Choroid plexus epithelial cell (primary cell): ENCODE measurements around the gene SUSD5.
"Not testable (repeated sequence)": the region's sequence is repeated elsewhere in the genome, so short reads cannot be mapped to it uniquely, and the experiment has no call there.

Experiments used
- DNase-seq: peaks from one replicate; pipeline ENCODE4 v3.0.0-alpha.2; 2010; ENCODE audit warnings: low read depth
- H3K4me3 ChIP-seq: 2 replicates; pipeline ENCODE4 v1.5.1; 2011; ENCODE audit warnings: low read depth, mild to moderate bottlenecking, control low read depth, low read length, moderate library complexity
- CTCF ChIP-seq: conservative IDR thresholded peaks from 2 replicates; pipeline ENCODE4 v1.5.1; 2011; ENCODE audit warnings: low read depth, mild to moderate bottlenecking, control low read depth, inconsistent platforms, low read length, moderate library complexity

SUSD5 gene

GRCh38 chr3:33119891-33120290 is 98.7 kb downstream of the SUSD5 start:
- no peak overlapping the region for H3K4me3 ChIP-seq
- TF ChIP-seq CTCF, result no peak
- no peak for DNase-seq

GRCh38 chr3:33117461-33117860 is 101.1 kb downstream of the SUSD5 start:
- no peak overlapping the region for H3K4me3 ChIP-seq
- no peak for DNase-seq
- TF ChIP-seq CTCF, result no peak

GRCh38 chr3:33115024-33115768 is 103.4 kb downstream of the SUSD5 start:
- peak overlapping the region; percentile 77 for H3K4me3 ChIP-seq

GRCh38 chr3:33114622-33115023 is 104.0 kb downstream of the SUSD5 start:
- DNase-seq, result no peak
- TF ChIP-seq CTCF, result no peak
- peak overlapping the region; percentile 77 for H3K4me3 ChIP-seq

More at GRCh38 chr3:33115024-33115768, 103.4 kb downstream of the SUSD5 start:
- peak; percentile 92 for DNase-seq
- no peak for TF ChIP-seq CTCF

DNA sequence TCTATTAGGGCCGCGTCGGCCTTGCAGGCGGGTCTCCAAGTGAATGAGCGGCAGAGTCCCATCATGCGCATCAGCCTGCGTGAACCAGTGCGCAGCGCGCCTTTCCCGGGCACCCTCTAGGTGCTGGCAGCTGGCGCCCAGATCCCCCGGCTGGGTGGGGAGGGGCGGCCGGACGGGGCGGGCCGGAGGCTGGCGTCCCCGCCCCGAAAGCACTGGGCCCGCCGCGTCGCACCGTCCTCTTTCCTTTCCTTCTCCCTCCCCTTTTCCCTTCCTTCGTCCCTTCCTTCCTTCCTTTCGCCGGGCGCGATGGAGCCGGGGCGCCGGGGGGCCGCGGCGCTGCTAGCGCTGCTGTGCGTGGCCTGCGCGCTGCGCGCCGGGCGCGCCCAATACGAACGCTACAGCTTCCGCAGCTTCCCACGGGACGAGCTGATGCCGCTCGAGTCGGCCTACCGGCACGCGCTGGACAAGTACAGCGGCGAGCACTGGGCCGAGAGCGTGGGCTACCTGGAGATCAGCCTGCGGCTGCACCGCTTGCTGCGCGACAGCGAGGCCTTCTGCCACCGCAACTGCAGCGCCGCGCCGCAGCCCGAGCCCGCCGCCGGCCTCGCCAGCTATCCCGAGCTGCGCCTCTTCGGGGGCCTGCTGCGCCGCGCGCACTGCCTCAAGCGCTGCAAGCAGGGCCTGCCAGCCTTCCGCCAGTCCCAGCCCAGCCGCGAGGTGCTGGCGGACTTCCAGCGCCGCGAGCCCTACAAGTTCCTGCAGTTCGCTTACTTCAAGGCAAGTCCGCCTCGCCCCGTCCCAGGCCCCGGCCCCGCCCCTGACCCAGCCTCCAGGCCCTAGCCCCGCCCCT is 104.6 kb downstream of the SUSD5 start, which contains the start of gene CRTAP:
Gene CRTAP (plus strand): TSS at position 243 of the 850 bp plus-strand sequence. CDS start 64 bp downstream, at position 307.
- peak within 1 kb of the TSS; percentile 77 for H3K4me3 ChIP-seq
- no peak for TF ChIP-seq CTCF
- DNase-seq, result peak; percentile 98

DNA sequence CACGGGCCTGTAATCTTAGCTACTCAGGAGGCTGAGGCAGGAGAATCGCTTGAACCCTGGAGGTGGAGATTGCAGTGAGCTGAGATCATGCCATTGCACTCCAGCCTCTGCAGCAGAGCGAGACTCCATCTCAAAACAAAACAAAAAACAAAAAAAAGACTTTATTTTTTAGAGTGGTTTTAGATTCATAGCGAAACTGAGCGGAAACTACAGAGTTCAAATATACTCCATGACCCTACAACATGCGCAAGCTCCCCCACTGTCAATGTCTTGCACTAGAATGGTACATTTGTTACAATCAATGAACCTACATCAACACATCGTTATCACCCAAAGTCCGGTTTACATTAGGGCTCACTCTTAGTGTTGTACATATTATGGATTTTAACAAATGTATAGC is 107.0 kb downstream of the SUSD5 start:
- H3K4me3 ChIP-seq, result no peak overlapping the region
- no peak for TF ChIP-seq CTCF
- DNase-seq, result no peak

DNA sequence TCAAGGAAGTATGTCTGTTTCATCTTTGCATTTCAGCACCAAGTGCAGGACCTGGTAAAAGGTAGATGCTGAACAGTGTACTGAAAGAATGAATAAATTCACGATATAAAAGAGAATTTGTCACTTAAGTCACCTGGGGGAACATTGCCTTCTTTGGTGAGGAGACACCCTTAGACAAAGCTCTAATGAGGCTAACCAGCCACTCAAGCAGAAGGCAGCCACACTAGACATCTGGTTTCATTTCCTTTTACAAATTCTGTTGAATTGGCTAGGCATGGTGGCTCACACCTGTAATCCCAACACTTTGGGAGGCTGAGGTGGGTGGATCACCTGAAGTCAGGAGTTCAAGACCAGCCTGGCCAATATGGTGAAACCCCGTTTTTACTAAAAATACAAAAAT is 111.8 kb downstream of the SUSD5 start:
- H3K4me3 ChIP-seq, DNase-seq: not testable (repeated sequence)
